Measurements from ENCODE around the gene SUSD2. TPM values are rescaled to one million over a fixed set of nuclear protein-coding genes. Genes with fewer than 3 reads are reported as not detected.

SUSD2 gene
- total RNA-seq, 1 donor from 2014 or later, result 4.5 TPM

DNA sequence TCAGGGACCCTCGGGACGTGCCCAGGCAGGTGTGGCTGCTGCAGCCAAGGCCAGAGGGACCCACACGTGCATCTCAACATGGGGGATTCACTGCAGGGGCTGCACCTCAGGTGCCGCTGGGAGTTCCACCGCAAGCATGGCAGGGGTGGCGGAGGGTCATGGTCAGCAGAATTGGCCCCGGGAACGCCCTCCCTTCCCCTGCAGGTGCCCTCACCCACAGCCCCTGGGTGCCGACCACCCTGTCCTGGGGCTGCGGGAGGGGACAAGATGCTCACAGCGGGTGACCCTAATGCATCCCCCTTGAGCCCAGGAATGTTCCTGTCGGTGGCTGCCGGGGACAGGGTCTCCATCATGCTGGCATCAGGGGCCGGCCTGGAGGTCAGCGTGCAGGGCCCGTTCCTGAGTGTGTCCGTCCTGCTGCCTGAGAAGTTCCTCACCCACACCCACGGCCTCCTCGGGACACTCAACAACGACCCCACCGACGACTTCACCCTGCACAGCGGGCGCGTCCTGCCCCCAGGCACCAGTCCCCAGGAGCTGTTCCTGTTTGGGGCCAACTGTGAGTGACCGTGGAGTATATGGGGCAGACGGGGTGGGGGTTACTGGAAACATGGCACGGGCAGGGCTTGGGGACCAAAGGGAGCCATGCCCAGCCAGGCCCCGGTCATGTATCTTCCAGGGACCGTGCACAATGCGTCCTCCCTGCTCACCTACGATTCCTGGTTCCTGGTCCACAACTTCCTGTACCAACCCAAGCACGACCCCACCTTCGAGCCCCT lies 5.8 kb downstream of the SUSD2 start:
- peaks cover 30% of the 10 kb centered on the region for H3K4me1 Mint-ChIP-seq (ENCODE audit: unreplicated experiment)
- TF ChIP-seq, protein P1, sequence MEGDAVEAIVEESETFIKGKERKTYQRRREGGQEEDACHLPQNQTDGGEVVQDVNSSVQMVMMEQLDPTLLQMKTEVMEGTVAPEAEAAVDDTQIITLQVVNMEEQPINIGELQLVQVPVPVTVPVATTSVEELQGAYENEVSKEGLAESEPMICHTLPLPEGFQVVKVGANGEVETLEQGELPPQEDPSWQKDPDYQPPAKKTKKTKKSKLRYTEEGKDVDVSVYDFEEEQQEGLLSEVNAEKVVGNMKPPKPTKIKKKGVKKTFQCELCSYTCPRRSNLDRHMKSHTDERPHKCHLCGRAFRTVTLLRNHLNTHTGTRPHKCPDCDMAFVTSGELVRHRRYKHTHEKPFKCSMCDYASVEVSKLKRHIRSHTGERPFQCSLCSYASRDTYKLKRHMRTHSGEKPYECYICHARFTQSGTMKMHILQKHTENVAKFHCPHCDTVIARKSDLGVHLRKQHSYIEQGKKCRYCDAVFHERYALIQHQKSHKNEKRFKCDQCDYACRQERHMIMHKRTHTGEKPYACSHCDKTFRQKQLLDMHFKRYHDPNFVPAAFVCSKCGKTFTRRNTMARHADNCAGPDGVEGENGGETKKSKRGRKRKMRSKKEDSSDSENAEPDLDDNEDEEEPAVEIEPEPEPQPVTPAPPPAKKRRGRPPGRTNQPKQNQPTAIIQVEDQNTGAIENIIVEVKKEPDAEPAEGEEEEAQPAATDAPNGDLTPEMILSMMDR (IDR thresholded peaks at IDR 0.05), result no peak
- no peak overlapping the region for H3K27ac Mint-ChIP-seq (ENCODE audit: unreplicated experiment)
- no peaks in the 10 kb centered on the region for H3K36me3 Mint-ChIP-seq (ENCODE audit: unreplicated experiment)
- no peaks in the 10 kb centered on the region for H3K9me3 Mint-ChIP-seq (ENCODE audit: unreplicated experiment)
- H3K4me3 Mint-ChIP-seq (ENCODE audit: unreplicated experiment), result no peak overlapping the region
- no peaks in the 10 kb centered on the region for H3K27me3 Mint-ChIP-seq (ENCODE audit: unreplicated experiment)
- peak; percentile 82 for DNase-seq (ENCODE audit: extremely low spot score, unreplicated experiment)

DNA sequence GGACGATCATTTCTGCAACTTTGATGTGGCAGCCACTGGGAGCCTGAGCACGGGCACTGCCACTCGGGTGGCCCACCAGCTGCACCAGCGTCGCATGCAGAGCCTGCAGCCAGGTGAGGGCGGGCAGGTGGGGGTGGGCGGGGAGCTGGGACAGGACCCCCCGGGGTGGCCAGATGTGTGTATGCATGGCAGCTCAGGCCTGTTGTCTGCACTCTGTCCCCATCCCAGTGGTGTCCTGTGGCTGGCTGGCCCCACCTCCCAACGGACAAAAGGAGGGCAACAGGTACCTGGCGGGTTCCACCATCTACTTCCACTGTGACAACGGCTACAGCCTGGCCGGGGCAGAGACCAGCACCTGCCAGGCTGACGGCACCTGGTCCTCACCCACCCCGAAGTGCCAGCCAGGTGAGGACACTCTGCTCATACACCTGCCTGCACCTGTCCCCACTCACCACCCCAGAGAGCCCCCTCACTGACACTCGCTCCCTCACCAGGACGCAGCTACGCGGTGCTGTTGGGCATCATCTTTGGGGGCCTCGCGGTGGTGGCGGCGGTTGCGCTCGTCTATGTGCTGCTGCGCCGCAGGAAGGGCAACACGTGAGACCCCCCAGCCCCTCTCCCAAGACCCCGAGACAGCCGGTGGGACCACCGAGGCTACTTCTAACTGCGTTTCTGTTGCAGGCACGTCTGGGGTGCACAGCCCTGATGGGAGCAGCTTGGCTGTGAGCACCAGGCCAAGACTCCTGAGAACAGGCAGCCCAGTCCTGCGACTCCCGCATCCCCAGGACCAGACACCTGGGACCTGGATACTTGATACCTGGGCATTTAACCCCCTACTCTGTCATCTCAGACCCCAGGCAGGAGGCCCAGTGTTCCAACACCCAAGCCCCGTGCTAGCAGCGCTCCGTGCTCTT lies 6.7 kb downstream of the SUSD2 start:
- Mint-ChIP-seq H3K36me3 (ENCODE audit: unreplicated experiment) (no peaks in the 10 kb centered on the region), H3K4me3 (ENCODE audit: unreplicated experiment) (no peak overlapping the region), H3K9me3 (ENCODE audit: unreplicated experiment) (no peaks in the 10 kb centered on the region), H3K27me3 (ENCODE audit: unreplicated experiment) (no peaks in the 10 kb centered on the region), H3K4me1 (ENCODE audit: unreplicated experiment) (peaks cover 27% of the 10 kb centered on the region), H3K27ac (ENCODE audit: unreplicated experiment) (no peak overlapping the region)
- TF ChIP-seq, protein P1 (IDR thresholded peaks at IDR 0.05), result no peak
- DNase-seq (ENCODE audit: extremely low spot score, unreplicated experiment), result peak; percentile 82

DNA sequence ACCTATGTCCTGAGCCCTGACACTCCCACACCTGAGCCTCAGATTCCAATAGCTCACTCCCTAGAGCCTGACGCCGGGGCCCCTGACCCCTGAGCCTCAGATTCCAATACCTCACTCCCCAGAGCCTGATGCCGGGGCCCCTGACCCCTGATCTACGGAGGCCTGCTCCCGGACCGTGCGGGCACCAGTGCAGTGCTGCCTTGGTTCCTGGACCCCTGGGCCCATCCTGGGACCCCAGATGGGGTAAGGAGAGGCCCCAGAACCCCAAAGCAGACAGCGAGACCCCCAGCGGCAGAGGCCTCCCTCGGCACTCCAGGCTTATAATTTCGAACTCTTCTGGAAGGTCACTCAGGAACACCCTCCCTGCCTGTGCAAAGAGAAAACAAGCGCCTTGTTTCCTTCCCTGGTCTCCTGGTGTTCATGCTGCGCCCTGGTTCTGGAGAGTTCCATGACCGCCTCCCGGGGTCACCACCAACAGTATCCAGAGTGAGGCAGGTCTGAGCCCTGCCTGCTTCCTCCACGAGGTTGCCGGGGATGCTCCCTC lies 7.5 kb downstream of the SUSD2 start:
- Mint-ChIP-seq H3K9me3 (ENCODE audit: unreplicated experiment) (no peaks in the 10 kb centered on the region), H3K27me3 (ENCODE audit: unreplicated experiment) (no peaks in the 10 kb centered on the region), H3K4me1 (ENCODE audit: unreplicated experiment) (peaks cover 27% of the 10 kb centered on the region), H3K4me3 (ENCODE audit: unreplicated experiment) (no peak overlapping the region), H3K27ac (ENCODE audit: unreplicated experiment) (no peak overlapping the region), H3K36me3 (ENCODE audit: unreplicated experiment) (no peaks in the 10 kb centered on the region)
- TF ChIP-seq, protein P1 (IDR thresholded peaks at IDR 0.05), result no peak
- DNase-seq (ENCODE audit: extremely low spot score, unreplicated experiment), result no peak

DNA sequence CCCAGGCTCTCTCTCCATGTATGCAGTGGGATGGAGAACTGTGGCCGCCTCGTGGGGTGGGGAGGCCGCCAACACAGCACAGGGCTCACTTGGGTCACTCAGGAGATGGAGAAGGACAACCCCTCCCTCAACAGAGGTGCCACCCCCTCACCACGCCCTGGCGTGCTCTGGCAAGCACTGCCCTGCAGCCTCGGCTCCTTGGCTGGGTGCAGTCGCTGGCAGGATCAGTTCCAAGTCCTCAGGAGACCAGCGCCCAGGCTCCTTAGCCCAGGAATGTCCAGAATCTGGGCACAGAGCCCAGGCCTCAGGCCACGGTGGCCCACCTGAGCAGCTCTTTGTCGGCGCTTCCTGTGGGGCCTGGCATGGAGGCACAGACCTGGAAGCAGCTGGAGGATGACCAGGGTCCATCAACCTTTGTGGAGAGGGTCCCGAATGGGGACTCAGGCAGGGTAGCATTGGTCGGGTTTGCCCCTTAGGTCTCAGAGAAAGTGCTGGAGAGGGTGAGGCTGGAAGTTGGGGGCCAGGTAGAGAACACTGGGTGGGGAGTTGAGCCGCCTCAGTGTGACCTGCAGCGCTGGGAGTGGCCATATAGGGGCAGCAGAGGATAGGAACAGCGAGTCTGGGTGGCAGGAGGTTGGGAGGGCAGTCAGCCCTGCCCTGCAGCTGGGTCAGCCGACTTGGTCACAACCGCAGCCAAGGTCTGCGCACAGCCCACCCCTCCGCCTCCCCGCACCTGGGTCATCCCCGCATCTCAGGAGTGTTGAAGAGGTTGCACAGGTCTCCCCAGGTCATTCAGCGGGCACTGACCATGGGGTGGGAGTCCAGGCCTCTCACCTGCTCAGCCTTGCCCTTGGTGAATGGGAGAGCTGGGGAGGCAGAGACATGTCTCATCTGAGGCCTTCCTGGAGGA lies 8.2 kb downstream of the SUSD2 start:
- Mint-ChIP-seq H3K27ac (ENCODE audit: unreplicated experiment) (peak overlapping the region; percentile 52), H3K9me3 (ENCODE audit: unreplicated experiment) (no peaks in the 10 kb centered on the region), H3K36me3 (ENCODE audit: unreplicated experiment) (no peaks in the 10 kb centered on the region), H3K4me1 (ENCODE audit: unreplicated experiment) (peaks cover 27% of the 10 kb centered on the region), H3K27me3 (ENCODE audit: unreplicated experiment) (no peaks in the 10 kb centered on the region), H3K4me3 (ENCODE audit: unreplicated experiment) (no peak overlapping the region)
- TF ChIP-seq, protein P1 (IDR thresholded peaks at IDR 0.05), result peak; percentile 94
- peak; percentile 88 for DNase-seq (ENCODE audit: extremely low spot score, unreplicated experiment)

Data from osteocyte (in vitro differentiated cells).